AG09309 (cell line): ENCODE results near the gene LDHD.

ENCODE experiments used
- DNase-seq: peaks from one replicate; pipeline ENCODE4 v3.0.0-alpha.2; 2010; ENCODE audit warnings: low read depth
- H3K4me3 ChIP-seq: 2 replicates; pipeline ENCODE4 v1.5.1; 2011; ENCODE audit warnings: mild to moderate bottlenecking, low read depth, low read length, moderate library complexity; ENCODE audit not compliant: control insufficient read depth
- CTCF ChIP-seq: IDR thresholded peaks from 2 replicates; pipeline ENCODE4 v1.5.1; 2011; ENCODE audit warnings: mild to moderate bottlenecking, low read depth, low read length, inconsistent platforms; ENCODE audit not compliant: insufficient read depth, control insufficient read depth; ENCODE audit errors: missing control alignments

LDHD gene

GRCh38 chr16:75088216-75088615 is 28.4 kb downstream of the LDHD start:
- DNase-seq = no peak
- no peak overlapping the region for H3K4me3 ChIP-seq
- no peak for TF ChIP-seq CTCF

DNA sequence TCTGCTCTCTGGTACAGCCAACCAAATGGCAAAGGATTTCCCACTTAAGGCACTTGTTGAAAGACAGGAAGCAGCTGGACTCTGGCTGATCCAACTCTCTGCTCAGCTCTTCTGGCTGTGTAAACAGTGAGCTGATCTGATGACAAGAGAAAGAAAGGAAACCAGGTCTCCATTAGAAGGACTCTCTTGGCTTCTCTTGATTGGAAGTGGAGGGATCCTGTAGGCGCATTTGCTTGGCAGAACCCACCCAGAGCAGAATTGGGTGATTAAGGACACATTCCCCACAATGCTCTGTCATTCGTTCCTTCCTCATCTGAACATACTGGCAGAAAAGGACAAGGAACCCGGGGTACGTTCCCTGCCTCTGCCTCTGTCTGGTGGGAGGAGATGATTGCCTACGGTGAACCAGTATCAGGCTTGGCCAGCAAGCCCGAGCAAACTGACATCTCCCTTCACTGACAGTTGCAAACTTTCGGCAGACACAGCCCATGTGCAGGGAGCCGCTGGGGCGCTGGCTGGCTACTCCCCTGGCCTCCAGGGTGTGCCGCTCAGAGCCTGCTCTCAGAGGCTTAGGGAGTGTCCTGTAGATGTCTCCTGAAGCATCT is 29.1 kb downstream of the LDHD start:
- no peak overlapping the region for H3K4me3 ChIP-seq
- DNase-seq = no peak
- TF ChIP-seq CTCF = no peak

DNA sequence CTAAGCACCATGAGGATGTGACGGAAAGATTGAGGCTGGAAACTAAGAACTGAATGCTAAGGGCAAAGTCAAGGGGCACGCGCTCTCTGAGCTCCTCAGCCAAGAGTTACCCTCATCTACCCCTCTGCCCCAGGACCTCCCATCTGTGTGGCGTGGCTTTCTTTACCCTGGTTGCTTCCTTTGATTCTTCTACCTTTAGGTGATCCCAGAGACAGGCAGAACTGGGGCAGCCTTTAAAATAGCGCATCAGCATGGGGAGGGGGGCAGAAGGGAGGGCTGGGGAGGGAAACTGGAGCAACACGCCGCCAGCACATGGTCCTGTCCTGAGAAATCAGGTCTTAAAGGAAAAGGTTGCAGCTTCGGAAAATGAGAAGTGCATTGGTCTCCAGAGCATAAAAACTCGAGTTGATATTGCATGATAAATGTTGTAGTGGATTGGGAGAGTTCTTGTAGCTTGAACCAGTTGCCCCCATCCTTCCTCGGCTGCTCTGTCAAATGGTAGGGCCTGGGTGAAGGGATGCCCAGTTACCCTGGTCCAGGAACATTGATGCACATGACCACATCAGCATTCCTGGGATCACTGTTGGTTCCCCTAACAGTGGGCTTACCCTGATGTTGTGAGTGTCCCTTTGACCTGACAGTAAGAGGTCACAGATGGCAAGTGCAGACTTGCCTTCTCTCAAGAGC is 29.7 kb downstream of the LDHD start:
- no peak for TF ChIP-seq CTCF
- no peak for DNase-seq
- no peak overlapping the region for H3K4me3 ChIP-seq

GRCh38 chr16:75086281-75086680 is 30.3 kb downstream of the LDHD start:
- TF ChIP-seq CTCF = no peak
- no peak overlapping the region for H3K4me3 ChIP-seq
- DNase-seq = no peak

- no peak for TF ChIP-seq CTCF
- peak; percentile 55 for DNase-seq
- H3K4me3 ChIP-seq = no peak overlapping the region
These were observed 31.0 kb downstream of the LDHD start for GRCh38 chr16:75085556-75085955.

GRCh38 chr16:75083813-75084212 is 32.8 kb downstream of the LDHD start:
- no peak for TF ChIP-seq CTCF
- DNase-seq = no peak
- H3K4me3 ChIP-seq = no peak overlapping the region
